NB4 (cell line): ENCODE measurements around the gene ADTRP.

Experiments
- CTCF ChIP-seq: IDR thresholded peaks from one replicate; pipeline ENCODE4 v1.5.1; 2012; ENCODE audit warnings: low read depth, low read length
- MYC ChIP-seq: IDR thresholded peaks from 2 replicates; pipeline ENCODE4 v1.6.1; 2011; ENCODE audit warnings: low read depth, low read length
- POLR2A ChIP-seq: IDR thresholded peaks from 2 replicates; pipeline ENCODE4 v1.6.1; 2011; ENCODE audit warnings: mild to moderate bottlenecking; ENCODE audit not compliant: insufficient read length; ENCODE audit errors: extremely low read depth

DNA sequence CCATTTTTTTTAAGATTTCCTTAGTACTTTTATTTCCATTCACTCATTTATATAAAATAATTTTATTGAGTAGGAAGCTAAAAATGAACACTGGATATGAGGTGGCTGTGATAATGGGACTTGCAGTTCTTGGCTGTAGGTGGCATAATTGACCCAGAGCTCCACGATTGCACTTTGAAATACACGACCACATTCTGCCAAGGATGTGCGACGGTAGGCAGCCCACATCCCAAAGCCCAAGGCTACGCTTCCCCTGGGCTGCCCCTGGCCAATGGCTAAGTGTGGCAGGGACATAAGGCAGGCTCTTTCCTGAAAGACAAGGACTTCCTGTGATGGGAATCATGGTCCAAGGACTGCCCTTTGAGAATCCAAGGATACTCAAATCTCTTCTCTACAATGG, 43.7 kb upstream of the ADTRP start:
- TF ChIP-seq CTCF (no peak), POLR2A (no peak), MYC (no peak)
